K562 (cell line): Measurements from ENCODE around the gene MARK2. TPM values are rescaled to one million over a fixed set of nuclear protein-coding genes. Genes with fewer than 3 reads are reported as not detected.

Experiments used
- ATAC-seq: fragments of 200-7000 bp; cut with Tn5 transposase; 3 replicates; pipeline ENCODE4 v1.9.1; 2020; ENCODE audit warnings: moderate library complexity
- BruUV-seq: library from RNA; stranded (reverse); fragments of 400-500 nt; replicated peaks from 2 replicates; lab custom pipeline; 2021; lab: Mats Ljungman, UMichigan
- CTCF ChIA-PET: fragments of 300-600 bp; formaldehyde crosslinking; extraction: SDS; loops from one replicate; lab custom pipeline; 2021; ENCODE audit warnings: low intra/inter-chr PET ratio; lab: Yijun Ruan, JAX
- POLR2A ChIA-PET: fragments of 300-600, 350-650 bp; sonication (Branson Sonifier 250); formaldehyde crosslinking; extraction: SDS; loops from one replicate; lab custom pipeline; 2021; ENCODE audit warnings: antibody characterized with exemption, inconsistent platforms; lab: Yijun Ruan, JAX
- DNase-seq, 4 experiments: peaks; one replicate each; pipeline versions ENCODE4 v3.0.0 to v3.0.0-alpha.2; 2011 to 2018; ENCODE audit warnings: low spot score in 3 of 4, mixed read lengths in 3 of 4; ENCODE audit errors: extremely low read depth in 1 of 4
- FAIRE-seq: peaks from 2 replicates; lab custom pipeline; 2011; peaks lifted over from hg19 to GRCh38; lab: Jason Lieb, UNC
- H2AFZ ChIP-seq: 2 replicates; pipeline ENCODE4 v1.6.0; 2011; ENCODE audit warnings: low read depth, low read length, control low read depth, inconsistent platforms
- H3K27ac ChIP-seq: fragments of 200-600 bp; 3 replicates; pipeline ENCODE4 v1.8.0; 2011; ENCODE audit warnings: low read depth, mild to moderate bottlenecking, control low read depth, inconsistent platforms, low read length, moderate library complexity, mixed read lengths; ENCODE audit errors: extremely low read depth
- H3K27me3 ChIP-seq, 2 experiments: fragments of 300-600 bp in 1 of 2; 2 replicates in 1 of 2; 3 replicates in 1 of 2; pipeline versions ENCODE4 v1.6.0 to v1.8.0; 2011; ENCODE audit warnings: inconsistent platforms in 2 of 2, low read length in 2 of 2, mild to moderate bottlenecking in 1 of 2, mixed read lengths in 1 of 2, moderate library complexity in 1 of 2; ENCODE audit not compliant: control insufficient read depth in 2 of 2, insufficient read depth in 2 of 2
- H3K36me3 ChIP-seq: fragments of 300-600 bp; 3 replicates; pipeline ENCODE4 v1.8.0; 2011; ENCODE audit warnings: mild to moderate bottlenecking, low read length, inconsistent platforms; ENCODE audit not compliant: control insufficient read depth, insufficient read depth
- H3K4me1 ChIP-seq, 2 experiments: fragments of 200-600 bp in 1 of 2; replicated peaks in 1 of 2; 2 replicates in 1 of 2; 3 replicates in 1 of 2; pipeline versions ENCODE4 v1.5.1 to v1.8.0; 2011; ENCODE audit warnings: inconsistent platforms in 2 of 2, low read length in 2 of 2, mild to moderate bottlenecking in 1 of 2, mixed read lengths in 1 of 2, moderate library complexity in 1 of 2; ENCODE audit not compliant: control insufficient read depth in 2 of 2, insufficient read depth in 2 of 2
- H3K4me2 ChIP-seq: 2 replicates; pipeline ENCODE4 v1.6.1; 2011; ENCODE audit warnings: low read length, control low read depth, inconsistent platforms, mixed read lengths; ENCODE audit not compliant: insufficient read depth
- H3K4me3 ChIP-seq: fragments of 200-600 bp; sonication (generic), shearing (Covaris generic); 2 replicates; pipeline ENCODE4 v1.5.1; 2016; ENCODE audit warnings: control low read depth, inconsistent platforms
- H3K79me2 ChIP-seq: fragments of 200-600 bp; 3 replicates; pipeline ENCODE4 v1.8.0; 2011; ENCODE audit warnings: low read length, inconsistent platforms; ENCODE audit not compliant: control insufficient read depth, insufficient read depth
- H3K9ac ChIP-seq, 2 experiments: 2 replicates each; pipeline versions ENCODE4 v1.6.0 to v1.6.1; 2011; ENCODE audit warnings: low read depth in 2 of 2, low read length in 2 of 2, control low read depth in 1 of 2, inconsistent platforms in 1 of 2, mild to moderate bottlenecking in 1 of 2, mixed read lengths in 1 of 2; ENCODE audit not compliant: insufficient read depth in 1 of 2
- H3K9me1 ChIP-seq: one replicate; pipeline ENCODE4 v1.6.0; 2011; ENCODE audit warnings: inconsistent platforms, mild to moderate bottlenecking, low read length, moderate library complexity; ENCODE audit not compliant: control insufficient read depth, insufficient read depth
- H3K9me3 ChIP-seq: replicated peaks from 2 replicates; pipeline ENCODE4 v1.5.1; 2011; ENCODE audit warnings: low read depth, low read length, inconsistent platforms; ENCODE audit not compliant: control insufficient read depth, insufficient read depth
- H4K20me1 ChIP-seq: replicated peaks from 2 replicates; pipeline ENCODE4 v1.6.1; 2011; ENCODE audit warnings: low read length, inconsistent platforms, mixed read lengths; ENCODE audit not compliant: control insufficient read depth, insufficient read depth
- ARID2 ChIP-seq: fragments of 450-650 bp; IDR thresholded peaks from 2 replicates; pipeline ENCODE4 v1.6.1; 2017; ENCODE audit warnings: antibody characterized with exemption, mild to moderate bottlenecking
- CEBPZ ChIP-seq: fragments of 150-350 bp; IDR thresholded peaks from 2 replicates; pipeline ENCODE4 v1.6.1; 2014; ENCODE audit warnings: low read depth, mild to moderate bottlenecking, low read length, borderline replicate concordance
- CHD4 ChIP-seq: fragments of 200-600 bp; sonication (generic); IDR thresholded peaks from 3 replicates; pipeline ENCODE4 v1.6.1; 2012; ENCODE audit warnings: low read depth, mild to moderate bottlenecking, mixed read lengths, low read length, inconsistent platforms; ENCODE audit not compliant: insufficient read depth, insufficient replicate concordance, poor library complexity, severe bottlenecking
- PHTF2 ChIP-seq: fragments of 250-450 bp; sonication (Bioruptor Pico); IDR thresholded peaks from 2 replicates; pipeline ENCODE4 v1.5.0; 2021; ENCODE audit warnings: mild to moderate bottlenecking
- RBM22 ChIP-seq: fragments of 200-400 bp; formaldehyde crosslinking; IDR thresholded peaks from 2 replicates; pipeline ENCODE4 v1.6.1; 2018; ENCODE audit warnings: low read length, low read depth; ENCODE audit not compliant: poor library complexity, severe bottlenecking
- SMARCA4 ChIP-seq: fragments of 450-650 bp; IDR thresholded peaks from 2 replicates; pipeline ENCODE4 v1.6.1; 2016
- SMARCA5 ChIP-seq: fragments of 450-650 bp; IDR thresholded peaks from 2 replicates; pipeline ENCODE4 v1.6.1; 2016
- SP2 ChIP-seq: IDR thresholded peaks from 2 replicates; pipeline ENCODE4 v1.6.1; 2011; ENCODE audit warnings: mild to moderate bottlenecking, low read depth, low read length, moderate library complexity; ENCODE audit not compliant: poor library complexity, severe bottlenecking; ENCODE audit errors: extremely low read depth
- TCF3 ChIP-seq: sonication (generic); formaldehyde crosslinking; IDR thresholded peaks from 2 replicates; pipeline ENCODE4 v1.4.0; 2020; ENCODE audit warnings: mild to moderate bottlenecking, missing genetic modification reagents
- TFE3 ChIP-seq: fragments of 450-650 bp; formaldehyde crosslinking; IDR thresholded peaks from 2 replicates; pipeline ENCODE4 v1.4.0; 2020; ENCODE audit warnings: mild to moderate bottlenecking, mixed read lengths
- YBX1 ChIP-seq: fragments of 450-650 bp; IDR thresholded peaks from 2 replicates; pipeline ENCODE4 v1.7.1; 2016; ENCODE audit warnings: mild to moderate bottlenecking
- ZBTB11 ChIP-seq, 3 experiments: fragments of 200-800 bp in 1 of 3; fragments of 250-450 bp in 1 of 3; fragments of 450-650 bp in 1 of 3; sonication (Bioruptor Pico) in 1 of 3; sonication (Bioruptor generic) in 1 of 3; formaldehyde crosslinking in 1 of 3; IDR thresholded peaks; 2 replicates each; pipeline versions ENCODE4 v1.6.1 to v1.8.0; 2016 to 2022; ENCODE audit warnings: mild to moderate bottlenecking in 2 of 3, missing genetic modification characterization in 2 of 3, missing compliant biosample characterization in 1 of 3, moderate library complexity in 1 of 3
- ZNF444 ChIP-seq: fragments of 250-450 bp; sonication (Bioruptor Pico); IDR thresholded peaks from 2 replicates; pipeline ENCODE4 v1.4.0; 2020; ENCODE audit warnings: mild to moderate bottlenecking, moderate library complexity
- ZNF699 ChIP-seq: fragments of 250-450 bp; sonication (Bioruptor Pico); IDR thresholded peaks from 2 replicates; pipeline ENCODE4 v1.8.0; 2021; ENCODE audit warnings: mild to moderate bottlenecking, moderate library complexity; ENCODE audit not compliant: insufficient replicate concordance
- WGBS: fragments of 100-300 bp; shearing (Covaris generic); methylation state at CpG from one replicate; pipeline ENCODE4 v1.1.6; 2016; ENCODE audit warnings: low coverage, mixed read lengths; ENCODE audit not compliant: insufficient coverage; ENCODE audit errors: missing lambda C conversion rate; 5-methylcytosine and 5-hydroxymethylcytosine counted together
- in situ Hi-C: fragments of 300-500 bp; cut with MboI; formaldehyde crosslinking; loops from 4 replicates; pipeline ENCODE4 v1.15.0; 2018; ENCODE audit warnings: inconsistent platforms, mixed read lengths
- intact Hi-C: fragments of 100-400 bp; cut with micrococcal nuclease; formaldehyde crosslinking; loops from 2 replicates; pipeline ENCODE4 v1.14.2; 2022
- polyA plus RNA-seq, 8 experiments: library from polyadenylated mRNA; depleted of rRNA in 4 of 8; stranded (reverse) in 5 of 8; unstranded in 3 of 8; fragments of >200 nt; fragmentation: Nextera tagmentation in 2 of 8; fragmentation: Illumina TruSeq in 1 of 8; extraction: Ambion mirVana in 2 of 8; extraction: Trizol in 1 of 8; gene quantifications; 2 replicates each; pipeline versions ENCODE4 v1.2.1 to v1.2.3, GENCODE V29; 2011 to 2014; ENCODE audit warnings: inconsistent platforms in 1 of 8, missing spikeins in 1 of 8
- total RNA-seq, 7 experiments: library from RNA; depleted of rRNA in 6 of 7; stranded (reverse); fragments of >200 nt in 6 of 7; fragmentation: Illumina TruSeq in 2 of 7; extraction: Trizol in 2 of 7; gene quantifications; 2 replicates each; pipeline versions ENCODE4 v1.2.1 to v1.2.3, GENCODE V29; 2011 to 2021; ENCODE audit warnings: low replicate concordance in 1 of 7

MARK2 gene
- total and polyA plus RNA-seq, 9 of the 15 experiments (the other 6 are each of a cell fraction or from before 2014, with no cell fraction given), result 0.32 to 43.5 (median 15.1) TPM

- no TSS peak for BruUV-seq
- peaks cover 15% of the 10 kb centered on the region; the same call in 1 of the 2 replicates for H4K20me1 ChIP-seq
- peaks cover 53% of the 10 kb centered on the region for H3K36me3 ChIP-seq
- in situ Hi-C loops (loop anchor here (10.0 kb wide), 1 partner anchor 107 kb away; the partner anchor contains the start of gene MARK2), intact Hi-C loops (no loop called here)
- no peak overlapping the region for H2AFZ ChIP-seq
- peaks cover 4% of the 10 kb centered on the region for H3K9me1 ChIP-seq
- peak overlapping the region; percentile 47 for H3K4me2 ChIP-seq
- H3K4me1 ChIP-seq, result peaks cover 54 to 60% of the 10 kb centered on the region in 2 experiments
- ChIA-PET POLR2A (interaction anchor here (0.6 to 1.7 kb wide), 2 partner anchors 32 to 121 kb away, joined by 3 to 6 read pairs; partner anchors contain the start of gene COX8A), CTCF (no interaction called here)
- H3K27ac ChIP-seq, result peak overlapping the region; percentile 56
- ATAC-seq, result 0 out of 3 replicates have a peak, but pooled peaks have one; percentile 3
- H3K79me2 ChIP-seq, result peaks cover 67% of the 10 kb centered on the region
- no peaks in the 10 kb centered on the region for H3K9me3 ChIP-seq
- no peak overlapping the region for H3K4me3 ChIP-seq
- peak; percentile 85 for FAIRE-seq
- DNase-seq, result peak in 3 of 4 experiments; percentile 26 to 78 (median 60)
- peak overlapping the region; percentile 29 to 41; a peak in 3 of 4 replicates for H3K9ac ChIP-seq
- 7% methylated on average over 4 of the region's 4 CpGs for WGBS
- H3K27me3 ChIP-seq, result no peaks in the 10 kb centered on the region
- TF ChIP-seq CHD4 (no peak), PHTF2 (no peak), SMARCA5 (no peak), YBX1 (no peak), TCF3 (CRISPR knock-in tag) (peak; percentile 64), RBM22 (no peak), ARID2 (no peak), CEBPZ (no peak), ZBTB11 (CRISPR knock-in tag; IDR thresholded peaks at IDR 0.05) (no peak), ZNF699 (CRISPR knock-in tag) (no peak), SMARCA4 (peak; percentile 58), TFE3 (CRISPR knock-in tag) (no peak), SP2 (no peak), ZNF444 (no peak)
Measured at GRCh38 chr11:63941901-63942300, 103.0 kb downstream of the MARK2 start.
